HepG2 (cell line): ENCODE results near the gene MRPL30. TPM values are rescaled to one million over a fixed set of nuclear protein-coding genes. Genes with fewer than 3 reads are reported as not detected.

Experiments used
- ARID2 ChIP-seq: sonication (generic); formaldehyde crosslinking; IDR thresholded peaks from 2 replicates; pipeline ENCODE4 v1.8.1; 2022; ENCODE audit warnings: mild to moderate bottlenecking, missing genetic modification reagents, borderline replicate concordance
- CBFB ChIP-seq: sonication (generic); formaldehyde crosslinking; IDR thresholded peaks from 2 replicates; pipeline ENCODE4 v1.4.0; 2020; ENCODE audit warnings: missing genetic modification reagents
- CBX1 ChIP-seq: IDR thresholded peaks from one replicate; pipeline ENCODE4 v1.6.1; 2016; ENCODE audit warnings: antibody characterized with exemption, low read depth
- HDAC2 ChIP-seq: sonication (generic); formaldehyde crosslinking; IDR thresholded peaks from 2 replicates; pipeline ENCODE4 v1.4.0; 2020; ENCODE audit warnings: missing genetic modification reagents
- NFE2L1 ChIP-seq: sonication (generic); formaldehyde crosslinking; IDR thresholded peaks from 2 replicates; pipeline ENCODE4 v1.4.0; 2020; ENCODE audit warnings: missing genetic modification reagents, mild to moderate bottlenecking, borderline replicate concordance
- RARA ChIP-seq: IDR thresholded peaks from 2 replicates; pipeline ENCODE4 v1.6.1; 2016; ENCODE audit warnings: missing genetic modification reagents, missing compliant biosample characterization
- RCOR2 ChIP-seq: IDR thresholded peaks from 2 replicates; pipeline ENCODE4 v1.6.1; 2016; ENCODE audit warnings: missing biosample characterization, missing genetic modification reagents
- SALL2 ChIP-seq: sonication (generic); formaldehyde crosslinking; IDR thresholded peaks from 2 replicates; pipeline ENCODE4 v1.8.1; 2023; ENCODE audit warnings: mild to moderate bottlenecking, missing genetic modification reagents, inconsistent platforms
- TAF15 ChIP-seq: fragments of 200-400 bp; formaldehyde crosslinking; IDR thresholded peaks from one replicate; pipeline ENCODE4 v1.6.1; 2018; ENCODE audit warnings: mild to moderate bottlenecking, low read depth, low read length; ENCODE audit not compliant: poor library complexity, severe bottlenecking
- TEF ChIP-seq: sonication (generic); formaldehyde crosslinking; IDR thresholded peaks from 2 replicates; pipeline ENCODE4 v1.5.0; 2020; ENCODE audit warnings: missing genetic modification reagents
- ZKSCAN5 ChIP-seq: sonication (generic); formaldehyde crosslinking; IDR thresholded peaks from 2 replicates; pipeline ENCODE4 v1.5.1; 2020; ENCODE audit warnings: mild to moderate bottlenecking, missing genetic modification reagents
- ZNF225 ChIP-seq: sonication (generic); formaldehyde crosslinking; IDR thresholded peaks from 2 replicates; pipeline ENCODE4 v1.4.0; 2020; ENCODE audit warnings: mild to moderate bottlenecking, missing genetic modification reagents
- ZNF563 ChIP-seq: sonication (generic); formaldehyde crosslinking; IDR thresholded peaks from 2 replicates; pipeline ENCODE4 v1.8.0; 2022; ENCODE audit warnings: mild to moderate bottlenecking, moderate library complexity, missing genetic modification reagents
- ZNF569 ChIP-seq: sonication (generic); formaldehyde crosslinking; IDR thresholded peaks from 2 replicates; pipeline ENCODE4 v1.5.0; 2020; ENCODE audit warnings: mild to moderate bottlenecking, missing genetic modification reagents, moderate library complexity, borderline replicate concordance
- ZNF609 ChIP-seq: sonication (generic); formaldehyde crosslinking; IDR thresholded peaks from 2 replicates; pipeline ENCODE4 v1.4.0; 2020; ENCODE audit warnings: mild to moderate bottlenecking, missing genetic modification reagents, borderline replicate concordance
- ZNF720 ChIP-seq: sonication (generic); formaldehyde crosslinking; IDR thresholded peaks from 2 replicates; pipeline ENCODE4 v1.4.0; 2020; ENCODE audit warnings: missing genetic modification reagents
- polyA plus RNA-seq, 8 experiments: library from polyadenylated mRNA; depleted of rRNA in 3 of 8; stranded (reverse) in 7 of 8; unstranded in 1 of 8; fragments of >200 nt; fragmentation: Illumina TruSeq in 4 of 8; extraction: Trizol in 4 of 8; gene quantifications; 2 replicates each; pipeline versions ENCODE4 v1.2.1 to v1.2.3, GENCODE V29; 2011 to 2016; ENCODE audit warnings: low read depth in 4 of 8, missing spikeins in 1 of 8, mixed read lengths in 1 of 8; ENCODE audit not compliant: insufficient read depth in 1 of 8
- total RNA-seq, 5 experiments: library from RNA; depleted of rRNA; stranded (reverse); fragments of >200 nt; fragmentation: Illumina TruSeq; extraction: Trizol; gene quantifications; 2 replicates each; pipeline ENCODE4 v1.2.3, GENCODE V29; 2016; ENCODE audit warnings: low read depth in 1 of 5
- TF ChIP-seq, protein P1 (sequence below): sonication (generic); formaldehyde crosslinking; conservative IDR thresholded peaks from 2 replicates; pipeline ENCODE4 v1.4.0; 2020; ENCODE audit warnings: missing genetic modification reagents
- TF ChIP-seq, protein P2 (sequence below): IDR thresholded peaks from 2 replicates; pipeline ENCODE4 v1.6.1; 2016
- TF ChIP-seq, protein P3 (sequence below): sonication (generic); formaldehyde crosslinking; IDR thresholded peaks from 2 replicates; pipeline ENCODE4 v1.5.0; 2020; ENCODE audit warnings: mild to moderate bottlenecking, missing genetic modification reagents, borderline replicate concordance

The MRPL30 gene
- total and polyA plus RNA-seq, 2 of the 13 experiments (the other 11 are each of a cell fraction or from before 2014, with no cell fraction given) = 30.2 to 75.3 TPM

GRCh38 chr2:99180755-99181623 is at the start of gene MRPL30, which contains the start of gene MITD1 (continued):
- TF ChIP-seq ZNF609 (CRISPR knock-in tag) (no peak), ZNF563 (CRISPR knock-in tag) (peak; percentile 83), RARA (CRISPR knock-in tag) (no peak), ARID2 (CRISPR knock-in tag) (peak; percentile 78; the same call in 1 of the 2 replicates), TEF (peak; percentile 72), CBFB (CRISPR knock-in tag) (peak; percentile 88; the same call in 1 of the 2 replicates), CBX1 (peak; percentile 89), ZNF569 (CRISPR knock-in tag) (peak; percentile 82; the same call in 1 of the 2 replicates), NFE2L1 (CRISPR knock-in tag) (peak; percentile 50; the same call in 1 of the 2 replicates), ZNF225 (peak; percentile 95), RCOR2 (peak; percentile 31; the same call in 1 of the 2 replicates), ZKSCAN5 (no peak; the same call in 1 of the 2 replicates), HDAC2 (CRISPR knock-in tag) (peak; percentile 97), TAF15 (no peak), SALL2 (CRISPR knock-in tag) (peak; percentile 62; the same call in 1 of the 2 replicates), ZNF720 (CRISPR knock-in tag) (no peak)
- TF ChIP-seq, protein P1, sequence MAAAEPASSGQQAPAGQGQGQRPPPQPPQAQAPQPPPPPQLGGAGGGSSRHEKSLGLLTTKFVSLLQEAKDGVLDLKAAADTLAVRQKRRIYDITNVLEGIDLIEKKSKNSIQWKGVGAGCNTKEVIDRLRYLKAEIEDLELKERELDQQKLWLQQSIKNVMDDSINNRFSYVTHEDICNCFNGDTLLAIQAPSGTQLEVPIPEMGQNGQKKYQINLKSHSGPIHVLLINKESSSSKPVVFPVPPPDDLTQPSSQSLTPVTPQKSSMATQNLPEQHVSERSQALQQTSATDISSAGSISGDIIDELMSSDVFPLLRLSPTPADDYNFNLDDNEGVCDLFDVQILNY (CRISPR knock-in tag) = no peak; the same call in 1 of the 2 replicates
- TF ChIP-seq, protein P2, sequence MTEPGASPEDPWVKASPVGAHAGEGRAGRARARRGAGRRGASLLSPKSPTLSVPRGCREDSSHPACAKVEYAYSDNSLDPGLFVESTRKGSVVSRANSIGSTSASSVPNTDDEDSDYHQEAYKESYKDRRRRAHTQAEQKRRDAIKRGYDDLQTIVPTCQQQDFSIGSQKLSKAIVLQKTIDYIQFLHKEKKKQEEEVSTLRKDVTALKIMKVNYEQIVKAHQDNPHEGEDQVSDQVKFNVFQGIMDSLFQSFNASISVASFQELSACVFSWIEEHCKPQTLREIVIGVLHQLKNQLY (CRISPR knock-in tag) = peak; percentile 55; the same call in 1 of the 2 replicates
- TF ChIP-seq, protein P3, sequence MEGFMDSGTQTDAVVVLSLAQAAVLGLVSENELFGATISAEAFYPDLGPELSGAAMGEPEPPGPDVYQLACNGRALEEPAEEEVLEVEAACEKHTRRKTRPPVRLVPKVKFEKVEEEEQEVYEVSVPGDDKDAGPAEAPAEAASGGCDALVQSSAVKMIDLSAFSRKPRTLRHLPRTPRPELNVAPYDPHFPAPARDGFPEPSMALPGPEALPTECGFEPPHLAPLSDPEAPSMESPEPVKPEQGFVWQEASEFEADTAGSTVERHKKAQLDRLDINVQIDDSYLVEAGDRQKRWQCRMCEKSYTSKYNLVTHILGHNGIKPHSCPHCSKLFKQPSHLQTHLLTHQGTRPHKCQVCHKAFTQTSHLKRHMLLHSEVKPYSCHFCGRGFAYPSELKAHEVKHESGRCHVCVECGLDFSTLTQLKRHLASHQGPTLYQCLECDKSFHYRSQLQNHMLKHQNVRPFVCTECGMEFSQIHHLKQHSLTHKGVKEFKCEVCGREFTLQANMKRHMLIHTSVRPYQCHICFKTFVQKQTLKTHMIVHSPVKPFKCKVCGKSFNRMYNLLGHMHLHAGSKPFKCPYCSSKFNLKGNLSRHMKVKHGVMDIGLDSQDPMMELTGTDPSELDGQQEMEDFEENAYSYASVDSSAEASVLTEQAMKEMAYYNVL = peak; percentile 73; the same call in 1 of the 2 replicates
